ENCODE measurements around the gene ZNF503.

DNA sequence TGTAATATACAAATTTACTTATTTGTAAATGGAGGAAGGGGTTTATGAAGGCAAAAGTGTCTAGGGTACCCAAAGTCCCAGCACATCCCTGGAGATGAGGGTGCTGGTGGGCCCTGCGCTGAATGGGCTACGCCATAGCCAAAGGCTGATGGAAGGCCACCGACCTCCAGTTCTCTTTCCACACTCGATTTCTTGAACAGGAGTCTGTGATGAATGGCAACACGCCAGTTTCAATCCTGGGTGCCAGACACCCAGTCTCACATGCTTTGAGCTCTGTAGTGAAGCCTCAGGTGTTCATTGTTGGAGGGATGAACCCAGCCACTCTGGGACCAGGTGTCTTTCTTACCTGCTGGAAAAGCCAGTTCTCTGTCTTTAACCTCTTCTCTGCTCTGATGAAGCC is 30.6 kb upstream of the ZNF503 start:
- no peak for TF ChIP-seq EZH2 (IDR thresholded peaks at IDR 0.05; ENCODE audit: low read depth)
- TF ChIP-seq CTCF (conservative IDR thresholded peaks at IDR 0.05): no peak
